Activated T-helper 9 cell treated with anti-CD3 and anti-CD28 coated beads, Interleukin-2, amount 50 U/mL, for 16 hours (primary cell): ENCODE results near the gene ACTG1.

ENCODE experiments used
- DNase-seq: peaks from one replicate; pipeline ENCODE4 v3.0.0-alpha.2; 2020; ENCODE audit warnings: low read depth

ACTG1 gene

DNA sequence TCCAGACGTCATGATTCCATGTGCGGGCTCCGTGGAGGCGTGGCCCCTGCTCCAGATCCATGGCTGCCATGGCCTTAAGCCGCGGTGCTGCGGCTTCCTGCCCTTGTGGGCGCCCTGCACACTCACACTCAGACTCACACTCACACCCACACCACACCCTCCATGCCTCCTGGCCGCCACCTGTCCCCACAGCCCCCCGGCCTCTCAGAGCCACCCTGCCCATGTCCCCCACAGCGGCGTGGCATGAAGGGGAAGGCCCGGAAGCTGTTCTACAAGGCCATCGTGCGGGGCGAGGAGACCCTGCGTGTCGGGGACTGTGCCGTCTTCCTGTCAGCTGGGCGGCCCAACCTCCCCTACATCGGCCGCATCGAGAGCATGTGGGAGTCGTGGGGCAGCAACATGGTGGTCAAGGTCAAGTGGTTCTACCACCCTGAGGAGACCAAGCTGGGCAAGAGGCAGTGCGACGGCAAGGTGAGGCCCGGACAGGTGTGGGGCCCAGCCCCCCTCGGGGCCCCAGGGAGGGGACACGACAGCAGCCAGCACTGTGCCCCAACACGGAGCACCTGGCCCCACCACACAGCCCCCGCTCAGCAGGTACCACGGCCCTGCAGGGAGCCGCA is 50.0 kb downstream of the ACTG1 start:
- DNase-seq: no peak

GRCh38 chr17:81461607-81462500 is 50.7 kb downstream of the ACTG1 start:
- no peak for DNase-seq

DNA sequence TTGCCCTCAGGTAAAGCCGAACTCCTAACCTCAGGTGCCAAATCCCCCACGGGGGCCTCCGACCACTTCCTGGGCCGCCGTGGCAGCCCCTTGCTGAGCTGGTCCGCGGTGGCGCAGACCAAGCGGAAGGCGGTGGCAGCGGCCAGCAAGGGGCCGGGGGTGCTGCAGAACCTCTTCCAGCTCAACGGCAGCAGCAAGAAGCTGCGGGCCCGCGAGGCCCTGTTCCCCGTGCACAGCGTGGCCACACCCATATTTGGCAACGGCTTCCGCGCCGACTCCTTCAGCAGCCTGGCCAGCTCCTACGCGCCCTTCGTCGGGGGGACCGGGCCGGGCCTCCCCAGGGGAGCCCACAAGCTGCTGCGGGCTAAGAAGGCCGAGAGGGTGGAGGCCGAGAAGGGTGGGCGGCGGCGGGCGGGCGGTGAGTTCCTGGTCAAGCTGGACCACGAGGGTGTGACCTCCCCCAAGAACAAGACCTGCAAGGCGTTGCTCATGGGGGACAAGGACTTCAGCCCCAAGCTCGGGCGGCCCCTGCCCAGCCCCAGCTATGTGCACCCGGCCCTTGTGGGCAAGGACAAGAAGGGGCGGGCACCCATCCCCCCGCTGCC is 51.6 kb downstream of the ACTG1 start:
- DNase-seq: no peak
